ENCODE data around the gene ZNF548. TPM values are rescaled to one million over a fixed set of nuclear protein-coding genes. Genes with fewer than 3 reads are reported as not detected.
"Not testable (repeated sequence)": the region's sequence is repeated elsewhere in the genome, so short reads cannot be mapped to it uniquely, and the experiment has no call there.

Gene ZNF548
- total and polyA plus RNA-seq, 8 donors, result 2.6 to 48.5 (median 8.9) TPM

GRCh38 chr19:57366776-57367175 is 22.9 kb upstream of the ZNF548 start:
- Histone ChIP-seq H3K27me3 (no peaks in the 10 kb centered on the region), H3K36me3 (peaks cover 4 to 27% (median 18%) of the 10 kb centered on the region in 4 donors), H3K27ac (no peak overlapping the region), H3K4me3 (no peak overlapping the region), H3K9me3 (peaks cover 8 to 40% (median 25%) of the 10 kb centered on the region in 4 donors), H3K4me1 (peaks cover 4 to 20% (median 14%) of the 10 kb centered on the region in 4 donors)
- no peak for DNase-seq
- TF ChIP-seq, protein P1, sequence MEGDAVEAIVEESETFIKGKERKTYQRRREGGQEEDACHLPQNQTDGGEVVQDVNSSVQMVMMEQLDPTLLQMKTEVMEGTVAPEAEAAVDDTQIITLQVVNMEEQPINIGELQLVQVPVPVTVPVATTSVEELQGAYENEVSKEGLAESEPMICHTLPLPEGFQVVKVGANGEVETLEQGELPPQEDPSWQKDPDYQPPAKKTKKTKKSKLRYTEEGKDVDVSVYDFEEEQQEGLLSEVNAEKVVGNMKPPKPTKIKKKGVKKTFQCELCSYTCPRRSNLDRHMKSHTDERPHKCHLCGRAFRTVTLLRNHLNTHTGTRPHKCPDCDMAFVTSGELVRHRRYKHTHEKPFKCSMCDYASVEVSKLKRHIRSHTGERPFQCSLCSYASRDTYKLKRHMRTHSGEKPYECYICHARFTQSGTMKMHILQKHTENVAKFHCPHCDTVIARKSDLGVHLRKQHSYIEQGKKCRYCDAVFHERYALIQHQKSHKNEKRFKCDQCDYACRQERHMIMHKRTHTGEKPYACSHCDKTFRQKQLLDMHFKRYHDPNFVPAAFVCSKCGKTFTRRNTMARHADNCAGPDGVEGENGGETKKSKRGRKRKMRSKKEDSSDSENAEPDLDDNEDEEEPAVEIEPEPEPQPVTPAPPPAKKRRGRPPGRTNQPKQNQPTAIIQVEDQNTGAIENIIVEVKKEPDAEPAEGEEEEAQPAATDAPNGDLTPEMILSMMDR (IDR thresholded peaks at IDR 0.05), result no peak
- TF ChIP-seq POLR2AphosphoS5 (IDR thresholded peaks at IDR 0.05), result no peak
- intact Hi-C loops (cut with DNase I; ENCODE audit: low total_unique reads), result no loop called here
- WGBS, 5 donors, result 90 to 98% (median 97%) methylated on average over 2 of the region's 2 CpGs

- Histone ChIP-seq H3K36me3 (peaks cover 40 to 84% (median 75%) of the 10 kb centered on the region in 4 donors), H3K4me1 (no peaks in the 10 kb centered on the region), H3K9me3 (peaks cover 22 to 84% (median 62%) of the 10 kb centered on the region in 4 donors), H3K27ac (no peak overlapping the region), H3K27me3 (no peaks in the 10 kb centered on the region), H3K4me3 (no peak overlapping the region)
- TF ChIP-seq, protein P1 (IDR thresholded peaks at IDR 0.05), result no peak
- no peak for TF ChIP-seq POLR2A (IDR thresholded peaks at IDR 0.05)
- no peak for TF ChIP-seq POLR2AphosphoS5 (IDR thresholded peaks at IDR 0.05)
- TF ChIP-seq EP300 (IDR thresholded peaks at IDR 0.05), result no peak
- no peak for DNase-seq
- 94 to 98% (median 95%) methylated on average over 4 to 6 of the region's 6 CpGs for WGBS, 5 donors
- intact Hi-C loops (cut with DNase I; ENCODE audit: low total_unique reads), result no loop called here
These were observed 15.5 kb upstream of the ZNF548 start for GRCh38 chr19:57374179-57374578.

GRCh38 chr19:57374647-57375046 is 15.0 kb upstream of the ZNF548 start:
- DNase-seq; intact Hi-C loops (cut with DNase I; ENCODE audit: low total_unique reads); H3K4me3 ChIP-seq; H3K27ac ChIP-seq; H3K4me1 ChIP-seq; H3K27me3 ChIP-seq: not testable (repeated sequence)
- WGBS, 5 donors, result 94 to 97% (median 95%) methylated on average over 2 of the region's 2 CpGs
- Histone ChIP-seq H3K9me3 (peaks cover 22 to 88% (median 66%) of the 10 kb centered on the region in 4 donors), H3K36me3 (peaks cover 40 to 84% (median 75%) of the 10 kb centered on the region in 4 donors)

DNA sequence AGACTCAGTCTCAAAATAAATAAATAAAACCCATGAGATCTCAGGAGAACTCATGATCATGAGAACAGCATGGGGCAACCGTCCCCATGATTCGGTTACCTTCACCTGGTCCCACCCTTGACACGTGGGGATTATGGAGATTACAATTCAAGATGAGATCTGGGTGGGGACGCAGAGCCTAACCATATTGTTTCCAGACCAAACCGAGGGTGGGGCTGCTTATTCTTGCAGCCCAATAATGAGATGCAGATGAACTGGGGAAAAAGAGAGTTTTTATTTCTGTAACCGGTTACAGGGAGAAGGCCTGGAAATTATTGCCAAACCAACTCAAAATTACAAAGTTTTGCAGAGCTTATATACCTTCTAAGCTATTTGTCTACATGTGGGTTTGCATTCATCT is 13.5 kb upstream of the ZNF548 start:
- Histone ChIP-seq H3K27me3 (no peaks in the 10 kb centered on the region), H3K36me3 (peaks cover 40 to 79% (median 71%) of the 10 kb centered on the region in 4 donors), H3K4me1 (no peaks in the 10 kb centered on the region), H3K9me3 (peaks cover 22 to 100% (median 76%) of the 10 kb centered on the region in 4 donors), H3K27ac (no peak overlapping the region), H3K4me3 (no peak overlapping the region)
- TF ChIP-seq EP300 (IDR thresholded peaks at IDR 0.05), result no peak
- TF ChIP-seq POLR2AphosphoS5 (IDR thresholded peaks at IDR 0.05), result no peak
- TF ChIP-seq POLR2A (IDR thresholded peaks at IDR 0.05), result no peak
- TF ChIP-seq, protein P1 (IDR thresholded peaks at IDR 0.05), result no peak
- 93 to 96% (median 94%) methylated on average over 6 of the region's 6 CpGs for WGBS, 5 donors
- DNase-seq, result no peak
- intact Hi-C loops (cut with DNase I; ENCODE audit: low total_unique reads), result no loop called here

DNA sequence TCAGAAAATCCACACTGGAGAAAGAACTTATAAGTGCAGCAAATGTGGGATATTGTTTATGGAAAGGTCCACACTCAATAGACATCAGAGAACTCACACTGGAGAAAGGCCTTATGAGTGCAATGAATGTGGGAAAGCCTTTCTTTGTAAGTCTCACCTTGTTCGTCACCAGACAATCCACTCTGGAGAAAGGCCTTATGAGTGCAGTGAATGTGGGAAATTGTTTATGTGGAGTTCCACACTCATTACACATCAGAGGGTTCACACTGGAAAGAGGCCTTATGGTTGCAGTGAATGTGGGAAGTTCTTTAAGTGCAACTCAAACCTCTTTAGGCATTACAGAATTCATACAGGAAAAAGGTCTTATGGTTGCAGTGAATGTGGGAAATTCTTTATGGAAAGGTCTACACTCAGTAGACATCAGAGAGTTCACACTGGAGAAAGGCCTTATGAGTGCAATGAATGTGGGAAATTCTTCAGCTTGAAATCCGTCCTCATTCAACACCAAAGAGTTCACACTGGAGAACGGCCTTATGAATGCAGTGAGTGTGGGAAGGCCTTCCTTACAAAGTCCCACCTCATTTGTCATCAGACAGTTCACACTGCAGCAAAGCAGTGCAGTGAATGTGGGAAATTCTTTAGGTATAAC is 12.0 kb upstream of the ZNF548 start:
- no peak for DNase-seq
- no peak for TF ChIP-seq POLR2AphosphoS5 (IDR thresholded peaks at IDR 0.05)
- intact Hi-C loops (cut with DNase I; ENCODE audit: low total_unique reads), result no loop called here
- Histone ChIP-seq H3K27me3 (no peaks in the 10 kb centered on the region), H3K4me1 (no peaks in the 10 kb centered on the region), H3K27ac (no peak overlapping the region), H3K9me3 (peaks cover 22 to 95% (median 70%) of the 10 kb centered on the region in 4 donors), H3K36me3 (peaks cover 29 to 64% (median 57%) of the 10 kb centered on the region in 4 donors), H3K4me3 (no peak overlapping the region)
- WGBS, 5 donors, result 87 to 98% (median 93%) methylated on average over 3 of the region's 3 CpGs

Data from stomach (tissue), 9 donors.